NCI-H146 treated with DMSO at 0.1 percent for 48 hours (cell line): Measurements from ENCODE around the gene POU2AF2.
A peak's percentile ranks its signal among the peaks of the same experiment; 100 is the strongest.

Experiments
- DNase-seq: peaks from one replicate; lab custom pipeline; 2025; ENCODE audit not compliant: unreplicated experiment; lab: John Stamatoyannopoulos, UW

The POU2AF2 gene

DNA sequence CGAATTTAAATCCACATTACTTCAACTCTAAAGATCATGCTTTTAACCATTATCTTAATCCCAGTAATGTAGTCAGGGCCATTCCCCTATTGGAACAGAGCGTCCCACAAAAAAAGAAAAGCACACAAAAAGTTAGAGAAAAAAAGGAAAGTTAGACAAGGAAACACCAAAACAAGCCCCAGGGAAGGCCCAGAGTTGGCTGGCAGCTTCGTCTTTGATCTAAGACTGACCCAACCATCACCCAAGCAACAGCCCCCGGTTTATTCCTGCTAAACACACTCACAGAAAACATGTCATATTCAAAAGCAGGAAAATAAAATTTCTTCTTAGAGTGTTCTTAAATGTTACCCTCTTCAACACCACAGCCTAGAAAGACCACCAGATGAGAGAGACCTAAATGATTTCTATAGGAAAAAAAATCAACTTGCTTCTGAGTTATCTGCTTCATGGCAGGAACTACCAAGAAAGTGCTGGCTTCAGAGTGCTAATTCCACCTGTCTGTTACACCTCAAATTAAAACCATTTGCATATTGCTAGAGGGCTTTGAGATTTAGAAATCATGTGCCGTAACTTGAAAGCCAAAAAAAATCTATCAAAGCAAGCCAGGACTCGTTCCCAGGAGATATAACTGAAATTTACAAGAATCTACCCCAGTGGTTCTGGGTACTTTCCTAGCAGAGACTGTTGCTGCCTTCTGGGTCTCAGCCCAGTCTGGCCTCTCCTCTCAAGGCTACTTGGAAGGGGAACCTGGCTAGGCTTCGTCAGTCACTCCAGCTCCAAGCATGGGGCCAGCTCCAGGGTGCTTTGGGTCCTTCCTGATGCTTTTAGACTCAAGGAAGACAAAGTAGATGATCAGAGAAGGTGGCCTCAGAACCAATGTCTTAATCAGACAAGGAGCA is 84.0 kb downstream of the POU2AF2 start:
- no peak for DNase-seq

DNA sequence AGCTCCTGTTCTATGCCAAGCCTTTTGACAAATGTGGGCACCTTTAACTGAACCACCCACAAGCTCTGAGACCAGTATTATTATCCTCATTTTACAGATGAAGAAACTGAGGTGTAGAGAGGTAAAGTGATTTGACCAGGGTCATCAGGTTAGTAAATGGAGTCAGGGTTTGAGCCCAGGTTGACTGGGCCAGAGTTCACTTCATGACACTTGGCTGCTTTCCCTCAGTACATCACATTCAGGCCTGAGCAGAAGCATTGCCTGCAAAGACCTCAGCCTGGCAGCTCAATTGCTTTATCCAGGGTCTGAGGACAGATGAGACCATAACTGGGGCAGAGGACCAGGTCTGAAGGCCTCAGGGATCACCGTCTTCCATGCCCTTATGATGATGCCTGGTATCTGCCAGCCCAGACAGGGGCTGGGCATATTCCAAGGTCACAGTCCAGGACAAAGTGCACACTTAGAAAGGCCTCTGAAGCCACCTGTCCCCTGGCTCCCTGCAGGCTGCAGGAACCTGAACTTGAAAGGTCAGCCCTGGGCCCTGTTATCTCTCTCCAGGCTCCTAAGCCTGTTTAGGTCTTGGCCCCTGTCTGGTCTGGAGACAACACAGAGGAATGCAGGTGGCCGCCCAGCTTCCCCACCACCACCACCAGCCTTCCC is 84.8 kb downstream of the POU2AF2 start:
- no peak for DNase-seq

DNA sequence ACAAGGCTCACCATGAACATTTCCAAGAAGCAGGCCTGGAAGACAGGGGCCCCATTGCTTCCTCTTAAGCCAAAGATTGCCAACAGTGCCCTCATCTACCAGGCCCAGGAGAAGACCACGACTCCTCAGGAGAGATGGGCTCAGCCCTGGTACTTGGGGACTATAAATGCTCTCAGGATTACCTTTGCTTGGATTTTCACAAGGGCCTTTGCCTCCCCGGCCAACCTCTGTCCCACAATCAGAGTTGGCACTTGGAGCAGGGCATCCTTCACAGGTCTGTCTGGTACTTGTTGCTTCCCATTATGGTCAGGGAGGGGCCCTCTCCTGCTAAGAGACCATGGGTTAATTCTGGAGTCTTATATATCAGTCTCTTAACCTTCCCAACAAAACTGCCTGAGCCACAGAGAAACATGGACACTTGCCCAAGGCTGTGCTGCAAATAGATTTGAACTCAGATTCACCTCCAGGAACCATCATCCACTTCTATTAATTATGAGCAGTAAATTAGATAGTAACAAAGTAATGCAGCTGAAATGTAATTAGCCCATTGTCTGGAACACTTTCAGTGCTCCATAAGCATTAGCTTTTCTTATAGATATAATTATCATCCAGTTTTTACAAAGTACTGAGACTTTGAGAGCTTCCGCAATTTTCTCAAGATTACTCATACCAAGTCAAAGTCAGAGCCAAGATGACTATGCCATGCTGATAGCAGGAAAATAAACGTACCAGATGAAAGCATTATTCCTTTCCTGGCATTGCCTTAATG is 86.4 kb downstream of the POU2AF2 start:
- no peak for DNase-seq

DNA sequence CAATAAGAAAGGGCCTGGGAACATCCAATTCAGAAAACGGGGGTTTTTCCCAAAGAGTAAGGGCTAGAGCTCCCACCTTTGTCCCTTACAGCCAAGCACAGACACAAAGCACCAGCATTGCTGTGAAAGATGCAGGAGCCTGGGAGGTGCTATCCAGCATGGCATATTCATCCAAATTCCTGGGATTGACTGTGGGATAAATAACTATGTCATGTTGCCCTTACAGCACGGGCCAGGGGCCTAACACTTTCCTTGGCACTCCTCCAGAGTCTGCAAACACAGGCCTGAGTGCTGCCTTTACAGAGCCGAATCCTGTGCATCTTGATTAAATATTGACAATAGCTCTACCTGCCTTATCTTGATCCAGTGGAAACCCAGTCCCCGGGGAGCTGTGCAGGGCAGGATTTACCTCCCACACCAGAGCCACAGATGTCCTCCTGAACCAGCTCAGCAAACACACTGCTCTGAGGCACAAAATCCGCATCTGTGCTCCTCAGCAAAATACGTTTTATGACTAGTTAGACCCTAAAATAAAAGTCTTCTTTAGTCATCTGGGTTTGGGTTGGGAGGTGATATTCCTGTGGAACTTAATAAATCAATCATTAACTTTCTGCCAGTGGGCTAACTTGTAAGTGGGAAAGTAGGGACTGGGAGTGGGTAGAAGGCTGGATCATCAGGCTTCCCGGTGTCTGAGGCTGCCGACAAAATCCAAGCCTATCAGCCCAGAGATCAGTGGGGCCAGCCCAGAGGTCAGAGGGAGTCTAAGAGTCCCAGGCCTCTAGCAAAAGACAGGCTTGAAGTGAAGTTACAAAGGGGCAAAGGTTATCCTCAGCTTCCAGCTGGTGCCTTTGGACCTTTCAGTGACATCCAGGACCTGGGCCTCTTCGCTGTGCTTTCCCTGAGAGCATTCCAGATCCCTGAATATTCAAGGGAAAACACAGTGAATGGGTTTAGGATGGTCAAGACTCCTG is 89.3 kb downstream of the POU2AF2 start:
- peak; percentile 74 for DNase-seq

DNA sequence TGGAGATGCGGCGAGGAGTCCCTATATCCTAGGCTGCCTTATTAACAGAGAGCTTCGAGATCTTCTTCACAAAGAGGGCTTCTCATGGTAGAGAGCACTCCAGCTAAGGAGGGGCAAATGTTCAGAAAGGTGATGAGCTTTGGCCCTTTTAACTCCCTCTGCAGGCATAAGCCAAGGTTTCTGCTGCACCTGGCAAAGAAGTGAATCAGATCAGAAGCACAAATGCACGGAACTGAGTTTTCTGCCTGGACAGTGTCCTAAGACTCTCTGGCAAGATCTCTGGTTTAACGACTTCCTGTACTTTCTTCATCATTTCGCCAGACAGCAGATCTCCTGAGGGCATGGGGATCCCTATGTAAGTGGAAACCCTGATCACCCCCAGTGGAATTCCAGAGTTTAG is 90.0 kb downstream of the POU2AF2 start:
- DNase-seq, result no peak
